ENCODE data around the gene COLQ.

COLQ gene

DNA sequence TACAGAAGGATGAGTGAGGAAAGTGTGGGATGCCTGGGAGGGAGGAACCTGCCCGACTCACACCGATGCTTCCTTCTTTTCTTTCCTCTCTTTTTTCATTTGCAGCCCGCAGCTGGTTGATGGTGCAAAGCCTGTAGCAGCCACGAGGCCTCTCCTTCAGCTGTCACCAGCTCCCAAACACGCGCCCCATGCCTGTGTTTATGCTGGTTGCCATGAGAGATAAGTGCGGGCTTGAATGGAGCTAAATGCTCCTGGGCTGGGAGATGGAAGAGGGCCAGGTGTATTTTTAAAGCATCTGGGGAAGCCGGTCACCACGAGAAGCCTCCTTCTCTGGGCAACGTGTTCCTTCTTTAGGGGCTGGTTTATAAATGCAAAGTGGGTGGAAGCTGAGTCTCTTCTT is 9.3 kb downstream of the COLQ start:
- Histone ChIP-seq H2BK120ac (ENCODE audit: insufficient read depth, low read length, poor library complexity) (no peak overlapping the region), H2AK5ac (ENCODE audit: low read length) (no peak overlapping the region), H4K12ac (ENCODE audit: low read depth, low read length) (no peak overlapping the region), H3K23ac (ENCODE audit: low read length) (no peak overlapping the region), H3K18ac (ENCODE audit: low read length) (no peak overlapping the region), H2BK12ac (ENCODE audit: low read length) (no peak overlapping the region), H3K4ac (ENCODE audit: low read depth, low read length) (no peak overlapping the region), H2BK5ac (ENCODE audit: low read depth, low read length, poor library complexity) (no peak overlapping the region), H3K4me1 (ENCODE audit: control insufficient read depth in 1 of 2, insufficient read depth in 2 of 2, low read length in 2 of 2) (peaks cover 3 to 5% of the 10 kb centered on the region in 2 experiments), H3K27ac (ENCODE audit: low read depth, low read length) (no peak overlapping the region), H3K79me2 (ENCODE audit: control insufficient read depth, insufficient read depth, low read length, poor library complexity) (no peaks in the 10 kb centered on the region), H3K9me3 (ENCODE audit: insufficient read depth, low read depth, low read length) (no peaks in the 10 kb centered on the region), H3K36me3 (ENCODE audit: control insufficient read depth in 1 of 2, insufficient read depth in 2 of 2, low read length in 2 of 2) (no peaks in the 10 kb centered on the region), H4K8ac (ENCODE audit: low read depth, low read length) (no peak overlapping the region), H2AFZ (ENCODE audit: insufficient read depth, low read length, poor library complexity) (no peak overlapping the region), H3K4me2 (ENCODE audit: low read length) (no peak overlapping the region), H3K79me1 (ENCODE audit: low read length) (no peaks in the 10 kb centered on the region), H3K4me3 (ENCODE audit: low read depth, low read length) (no peak overlapping the region), H3K9ac (ENCODE audit: low read length) (no peak overlapping the region), H3K14ac (ENCODE audit: low read length) (no peak overlapping the region), H4K91ac (ENCODE audit: low read depth, low read length) (no peak overlapping the region), H3K27me3 (ENCODE audit: insufficient read depth, low read length) (no peaks in the 10 kb centered on the region)
- peak; percentile 94 to 95 for DNase-seq
- no CpG with 5 or more reads among the region's 10 CpGs for WGBS (ENCODE audit: extremely low coverage, insufficient coverage, insufficient read length)

DNA sequence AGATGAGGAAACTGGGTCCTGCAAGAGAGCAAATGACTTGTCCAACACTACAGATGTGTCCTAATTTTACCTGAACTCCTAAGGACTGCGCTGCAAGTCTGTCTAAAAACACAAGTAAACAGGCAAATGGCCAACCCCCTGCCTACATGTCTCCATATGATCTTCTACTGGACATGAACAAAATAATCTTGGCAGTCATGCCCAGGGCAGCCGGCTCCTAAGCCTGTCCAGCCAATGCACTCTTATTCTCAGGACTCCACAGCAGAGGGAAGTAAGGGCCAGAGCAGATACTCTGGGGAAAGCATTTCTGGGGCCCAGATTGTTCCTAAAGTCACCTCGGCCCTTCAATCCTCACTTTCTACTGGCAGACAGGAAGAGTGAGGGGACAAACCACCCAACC is 10.3 kb downstream of the COLQ start:
- Histone ChIP-seq H4K8ac (ENCODE audit: low read depth, low read length) (no peak overlapping the region), H4K91ac (ENCODE audit: low read depth, low read length) (no peak overlapping the region), H3K23ac (ENCODE audit: low read length) (no peak overlapping the region), H4K12ac (ENCODE audit: low read depth, low read length) (no peak overlapping the region), H3K4me3 (ENCODE audit: low read depth, low read length) (no peak overlapping the region), H3K4me1 (ENCODE audit: control insufficient read depth in 1 of 2, insufficient read depth in 2 of 2, low read length in 2 of 2) (peaks cover 3 to 5% of the 10 kb centered on the region in 2 experiments), H3K4ac (ENCODE audit: low read depth, low read length) (no peak overlapping the region), H3K27me3 (ENCODE audit: insufficient read depth, low read length) (no peaks in the 10 kb centered on the region), H2BK5ac (ENCODE audit: low read depth, low read length, poor library complexity) (no peak overlapping the region), H2BK120ac (ENCODE audit: insufficient read depth, low read length, poor library complexity) (no peak overlapping the region), H3K4me2 (ENCODE audit: low read length) (no peak overlapping the region), H2BK12ac (ENCODE audit: low read length) (no peak overlapping the region), H3K36me3 (ENCODE audit: control insufficient read depth in 1 of 2, insufficient read depth in 2 of 2, low read length in 2 of 2) (no peaks in the 10 kb centered on the region), H2AK5ac (ENCODE audit: low read length) (no peak overlapping the region), H3K27ac (ENCODE audit: low read depth, low read length) (no peak overlapping the region), H2AFZ (ENCODE audit: insufficient read depth, low read length, poor library complexity) (no peak overlapping the region), H3K14ac (ENCODE audit: low read length) (no peak overlapping the region), H3K9me3 (ENCODE audit: insufficient read depth, low read depth, low read length) (no peaks in the 10 kb centered on the region), H3K79me1 (ENCODE audit: low read length) (no peaks in the 10 kb centered on the region), H3K79me2 (ENCODE audit: control insufficient read depth, insufficient read depth, low read length, poor library complexity) (no peaks in the 10 kb centered on the region), H3K18ac (ENCODE audit: low read length) (no peak overlapping the region), H3K9ac (ENCODE audit: low read length) (no peak overlapping the region)
- WGBS (ENCODE audit: extremely low coverage, insufficient coverage, insufficient read length): no CpG with 5 or more reads among the region's 3 CpGs
- DNase-seq: no peak

- H3K79me1 ChIP-seq (ENCODE audit: low read length): no peaks in the 10 kb centered on the region
- no peak overlapping the region for H3K18ac ChIP-seq (ENCODE audit: low read length)
- no peak overlapping the region for H3K9ac ChIP-seq (ENCODE audit: low read length)
- no peak overlapping the region for H4K8ac ChIP-seq (ENCODE audit: low read depth, low read length)
- no peak overlapping the region for H2AFZ ChIP-seq (ENCODE audit: insufficient read depth, low read length, poor library complexity)
- H4K91ac ChIP-seq (ENCODE audit: low read depth, low read length): no peak overlapping the region
- H3K14ac ChIP-seq (ENCODE audit: low read length): no peak overlapping the region
- H3K36me3 ChIP-seq (ENCODE audit: control insufficient read depth in 1 of 2, insufficient read depth in 2 of 2, low read length in 2 of 2): no peaks in the 10 kb centered on the region
- H3K27ac ChIP-seq (ENCODE audit: low read depth, low read length): no peak overlapping the region
- H3K4me1 ChIP-seq (ENCODE audit: control insufficient read depth in 1 of 2, insufficient read depth in 2 of 2, low read length in 2 of 2): peaks cover 3 to 5% of the 10 kb centered on the region in 2 experiments
- H3K4me3 ChIP-seq (ENCODE audit: low read depth, low read length): no peak overlapping the region
- H3K4me2 ChIP-seq (ENCODE audit: low read length): no peak overlapping the region
- no peak overlapping the region for H2BK12ac ChIP-seq (ENCODE audit: low read length)
- H4K12ac ChIP-seq (ENCODE audit: low read depth, low read length): no peak overlapping the region
- no peak overlapping the region for H2AK5ac ChIP-seq (ENCODE audit: low read length)
- no peaks in the 10 kb centered on the region for H3K27me3 ChIP-seq (ENCODE audit: insufficient read depth, low read length)
- no peak overlapping the region for H2BK120ac ChIP-seq (ENCODE audit: insufficient read depth, low read length, poor library complexity)
- H2BK5ac ChIP-seq (ENCODE audit: low read depth, low read length, poor library complexity): no peak overlapping the region
- DNase-seq: no peak
- H3K79me2 ChIP-seq (ENCODE audit: control insufficient read depth, insufficient read depth, low read length, poor library complexity): no peaks in the 10 kb centered on the region
- no peak overlapping the region for H3K23ac ChIP-seq (ENCODE audit: low read length)
- H3K9me3 ChIP-seq (ENCODE audit: insufficient read depth, low read depth, low read length): no peaks in the 10 kb centered on the region
- no peak overlapping the region for H3K4ac ChIP-seq (ENCODE audit: low read depth, low read length)
- no CpG with 5 or more reads among the region's 3 CpGs for WGBS (ENCODE audit: extremely low coverage, insufficient coverage, insufficient read length)
Observed at GRCh38 chr3:15510493-15510892, 11.0 kb downstream of the COLQ start.

GRCh38 chr3:15506571-15506970 is 14.9 kb downstream of the COLQ start:
- WGBS (ENCODE audit: extremely low coverage, insufficient coverage, insufficient read length): no CpG with 5 or more reads among the region's 3 CpGs
- H4K91ac ChIP-seq (ENCODE audit: low read depth, low read length): no peak overlapping the region
- DNase-seq: no peak

More at GRCh38 chr3:15506571-15506970, 14.9 kb downstream of the COLQ start:
- Histone ChIP-seq H4K8ac (ENCODE audit: low read depth, low read length) (no peak overlapping the region), H3K9me3 (ENCODE audit: insufficient read depth, low read depth, low read length) (no peaks in the 10 kb centered on the region), H2AFZ (ENCODE audit: insufficient read depth, low read length, poor library complexity) (no peak overlapping the region), H2BK12ac (ENCODE audit: low read length) (no peak overlapping the region), H3K4me3 (ENCODE audit: low read depth, low read length) (no peak overlapping the region), H3K4me2 (ENCODE audit: low read length) (no peak overlapping the region), H3K79me1 (ENCODE audit: low read length) (no peaks in the 10 kb centered on the region), H3K14ac (ENCODE audit: low read length) (no peak overlapping the region), H4K12ac (ENCODE audit: low read depth, low read length) (no peak overlapping the region), H2BK5ac (ENCODE audit: low read depth, low read length, poor library complexity) (no peak overlapping the region), H3K9ac (ENCODE audit: low read length) (no peak overlapping the region), H3K79me2 (ENCODE audit: control insufficient read depth, insufficient read depth, low read length, poor library complexity) (no peaks in the 10 kb centered on the region), H3K18ac (ENCODE audit: low read length) (no peak overlapping the region), H2AK5ac (ENCODE audit: low read length) (no peak overlapping the region), H3K23ac (ENCODE audit: low read length) (no peak overlapping the region), H3K36me3 (ENCODE audit: control insufficient read depth in 1 of 2, insufficient read depth in 2 of 2, low read length in 2 of 2) (no peaks in the 10 kb centered on the region), H3K4ac (ENCODE audit: low read depth, low read length) (no peak overlapping the region), H3K27ac (ENCODE audit: low read depth, low read length) (no peak overlapping the region), H2BK120ac (ENCODE audit: insufficient read depth, low read length, poor library complexity) (no peak overlapping the region), H3K27me3 (ENCODE audit: insufficient read depth, low read length) (no peaks in the 10 kb centered on the region), H3K4me1 (ENCODE audit: control insufficient read depth in 1 of 2, insufficient read depth in 2 of 2, low read length in 2 of 2) (no peaks in the 10 kb centered on the region)
